Measurements from ENCODE around the gene ADGRD1. TPM values are rescaled to one million over a fixed set of nuclear protein-coding genes. Genes with fewer than 3 reads are reported as not detected.
"Not testable (repeated sequence)": the region's sequence is repeated elsewhere in the genome, so short reads cannot be mapped to it uniquely, and the experiment has no call there.

The ADGRD1 gene
- total RNA-seq, 1 donor from 2014 or later, result 1.7 TPM

GRCh38 chr12:131126662-131127173, 173.0 kb downstream of the ADGRD1 start:
- Mint-ChIP-seq H3K36me3 (ENCODE audit: low read depth, unreplicated experiment) (no peaks in the 10 kb centered on the region), H3K27me3 (ENCODE audit: unreplicated experiment) (peaks cover 2% of the 10 kb centered on the region), H3K4me1 (ENCODE audit: unreplicated experiment) (no peaks in the 10 kb centered on the region), H3K4me3 (ENCODE audit: unreplicated experiment) (no peak overlapping the region), H3K27ac (ENCODE audit: unreplicated experiment) (no peak overlapping the region), H3K9me3 (ENCODE audit: unreplicated experiment) (no peaks in the 10 kb centered on the region)
- no peak for DNase-seq (ENCODE audit: low spot score)
- TF ChIP-seq CTCF (IDR thresholded peaks at IDR 0.05; ENCODE audit: unreplicated experiment), result no peak

- Mint-ChIP-seq H3K27me3 (ENCODE audit: unreplicated experiment) (peaks cover 2% of the 10 kb centered on the region), H3K4me3 (ENCODE audit: unreplicated experiment) (no peak overlapping the region), H3K27ac (ENCODE audit: unreplicated experiment) (no peak overlapping the region), H3K36me3 (ENCODE audit: low read depth, unreplicated experiment) (no peaks in the 10 kb centered on the region), H3K9me3 (ENCODE audit: unreplicated experiment) (no peaks in the 10 kb centered on the region), H3K4me1 (ENCODE audit: unreplicated experiment) (peaks cover 5% of the 10 kb centered on the region)
- no peak for DNase-seq (ENCODE audit: low spot score)
- no peak for TF ChIP-seq CTCF (IDR thresholded peaks at IDR 0.05; ENCODE audit: unreplicated experiment)
These were observed 174.8 kb downstream of the ADGRD1 start for GRCh38 chr12:131128556-131128955.

- not testable (repeated sequence) for H3K27me3 Mint-ChIP-seq (ENCODE audit: unreplicated experiment); DNase-seq (ENCODE audit: low spot score); H3K4me3 Mint-ChIP-seq (ENCODE audit: unreplicated experiment); H3K36me3 Mint-ChIP-seq (ENCODE audit: low read depth, unreplicated experiment); H3K27ac Mint-ChIP-seq (ENCODE audit: unreplicated experiment); H3K4me1 Mint-ChIP-seq (ENCODE audit: unreplicated experiment); H3K9me3 Mint-ChIP-seq (ENCODE audit: unreplicated experiment)
These were observed 175.4 kb downstream of the ADGRD1 start for GRCh38 chr12:131128966-131129619.

GRCh38 chr12:131129839-131130238, 176.1 kb downstream of the ADGRD1 start:
- H3K27me3 Mint-ChIP-seq (ENCODE audit: unreplicated experiment), result peaks cover 2% of the 10 kb centered on the region
- TF ChIP-seq CTCF (IDR thresholded peaks at IDR 0.05; ENCODE audit: unreplicated experiment), result no peak
- no peak overlapping the region for H3K27ac Mint-ChIP-seq (ENCODE audit: unreplicated experiment)
- H3K9me3 Mint-ChIP-seq (ENCODE audit: unreplicated experiment), result no peaks in the 10 kb centered on the region
- no peaks in the 10 kb centered on the region for H3K36me3 Mint-ChIP-seq (ENCODE audit: low read depth, unreplicated experiment)
- H3K4me1 Mint-ChIP-seq (ENCODE audit: unreplicated experiment), result peaks cover 8% of the 10 kb centered on the region
- no peak overlapping the region for H3K4me3 Mint-ChIP-seq (ENCODE audit: unreplicated experiment)
- no peak for DNase-seq (ENCODE audit: low spot score)

GRCh38 chr12:131130311-131130911, 176.7 kb downstream of the ADGRD1 start:
- DNase-seq (ENCODE audit: low spot score), result no peak
- Mint-ChIP-seq H3K4me1 (ENCODE audit: unreplicated experiment) (peaks cover 8% of the 10 kb centered on the region), H3K4me3 (ENCODE audit: unreplicated experiment) (no peak overlapping the region), H3K27me3 (ENCODE audit: unreplicated experiment) (peaks cover 2% of the 10 kb centered on the region), H3K27ac (ENCODE audit: unreplicated experiment) (no peak overlapping the region), H3K36me3 (ENCODE audit: low read depth, unreplicated experiment) (no peaks in the 10 kb centered on the region), H3K9me3 (ENCODE audit: unreplicated experiment) (no peaks in the 10 kb centered on the region)
- TF ChIP-seq CTCF (IDR thresholded peaks at IDR 0.05; ENCODE audit: unreplicated experiment), result no peak

Measured in endothelial cell (in vitro differentiated cells).